GM21381 (cell line): ENCODE measurements around the gene RMP24.
"Not testable (repeated sequence)": the region's sequence is repeated elsewhere in the genome, so short reads cannot be mapped to it uniquely, and the experiment has no call there.

ENCODE experiments used
- ATAC-seq: cut with Tn5 transposase; IDR thresholded peaks from one replicate; pipeline ENCODE4 v1.9.1; 2021; ENCODE audit warnings: mild to moderate bottlenecking, moderate library complexity; ENCODE audit not compliant: unreplicated experiment

Gene RMP24

GRCh38 chr18:35967866-35968265, 4.6 kb upstream of the RMP24 start:
- not testable (repeated sequence) for ATAC-seq

GRCh38 chr18:35968278-35968880, 4.1 kb upstream of the RMP24 start:
- no peak for ATAC-seq

- ATAC-seq, result no peak
Measured at GRCh38 chr18:35969676-35970075, 2.8 kb upstream of the RMP24 start.

- peak; percentile 9 for ATAC-seq
Measured at GRCh38 chr18:35971661-35972196, 750 bp upstream of the RMP24 start.

- ATAC-seq, result no peak
Measured at GRCh38 chr18:35973650-35974049, 1.2 kb downstream of the RMP24 start.

GRCh38 chr18:35974181-35974580, 1.7 kb downstream of the RMP24 start:
- no peak for ATAC-seq

GRCh38 chr18:35979112-35979511, 6.6 kb downstream of the RMP24 start:
- no peak for ATAC-seq

GRCh38 chr18:35982409-35983114, 10.1 kb downstream of the RMP24 start:
- no peak for ATAC-seq

GRCh38 chr18:35983147-35983546, 10.7 kb downstream of the RMP24 start:
- ATAC-seq, result no peak

- no peak for ATAC-seq
Measured at GRCh38 chr18:35983818-35984217, 11.3 kb downstream of the RMP24 start.

- no peak for ATAC-seq
Measured at GRCh38 chr18:35991696-35992095, 19.2 kb downstream of the RMP24 start.

- no peak for ATAC-seq
Measured at GRCh38 chr18:35993013-35993412, 20.5 kb downstream of the RMP24 start.

- no peak for ATAC-seq
Measured at GRCh38 chr18:35998967-35999366, 26.5 kb downstream of the RMP24 start.

GRCh38 chr18:35999925-36000324, 27.4 kb downstream of the RMP24 start:
- no peak for ATAC-seq

GRCh38 chr18:36006997-36007396, 34.5 kb downstream of the RMP24 start:
- no peak for ATAC-seq

GRCh38 chr18:36009214-36009613, 36.7 kb downstream of the RMP24 start:
- no peak for ATAC-seq

GRCh38 chr18:36012891-36013290, 40.4 kb downstream of the RMP24 start:
- no peak for ATAC-seq

GRCh38 chr18:36015629-36016028, 43.1 kb downstream of the RMP24 start:
- ATAC-seq, result peak; percentile 92

- no peak for ATAC-seq
Measured at GRCh38 chr18:36017232-36017631, 44.8 kb downstream of the RMP24 start.

- no peak for ATAC-seq
Measured at GRCh38 chr18:36020174-36020711, 47.8 kb downstream of the RMP24 start.

GRCh38 chr18:36023336-36023735, 50.9 kb downstream of the RMP24 start:
- ATAC-seq, result no peak

GRCh38 chr18:36024241-36024640, 51.8 kb downstream of the RMP24 start:
- not testable (repeated sequence) for ATAC-seq
